RWPE2 (cell line): ENCODE measurements around the gene ETV6.

Experiments used
- ATAC-seq: fragments of 200-7000 bp; cut with Tn5 transposase; 3 replicates; pipeline ENCODE4 v1.9.1; 2021; ENCODE audit warnings: low read depth
- DNase-seq: peaks from one replicate; pipeline ENCODE4 v3.0.0-alpha.2; 2020; ENCODE audit warnings: low spot score
- H3K27ac ChIP-seq: fragments of 450-650 bp; 2 replicates; pipeline ENCODE4 v1.5.1; 2017; ENCODE audit warnings: mild to moderate bottlenecking; ENCODE audit not compliant: poor library complexity, severe bottlenecking
- H3K27me3 ChIP-seq: fragments of 250-450 bp; sonication (Bioruptor Pico); 2 replicates; pipeline ENCODE4 v1.5.1; 2021; ENCODE audit warnings: mild to moderate bottlenecking, moderate library complexity; ENCODE audit not compliant: insufficient read depth, poor library complexity, severe bottlenecking
- H3K36me3 ChIP-seq: fragments of 250-450 bp; sonication (Bioruptor Pico); 2 replicates; pipeline ENCODE4 v1.5.1; 2020; ENCODE audit warnings: low read depth, mild to moderate bottlenecking, moderate library complexity
- H3K4me1 ChIP-seq: fragments of 250-450 bp; sonication (Bioruptor Pico); 2 replicates; pipeline ENCODE4 v1.5.1; 2021; ENCODE audit warnings: mild to moderate bottlenecking, moderate library complexity; ENCODE audit not compliant: insufficient read depth, poor library complexity, severe bottlenecking
- H3K4me3 ChIP-seq: fragments of 250-450 bp; sonication (Bioruptor Pico); 2 replicates; pipeline ENCODE4 v1.5.1; 2021; ENCODE audit warnings: mild to moderate bottlenecking, moderate library complexity; ENCODE audit not compliant: severe bottlenecking
- H3K9me3 ChIP-seq: fragments of 250-450 bp; sonication (Bioruptor Pico); 2 replicates; pipeline ENCODE4 v1.5.1; 2021; ENCODE audit warnings: mild to moderate bottlenecking, moderate library complexity; ENCODE audit not compliant: severe bottlenecking
- TF ChIP-seq, protein P1 (sequence below): fragments of 450-650 bp; IDR thresholded peaks from one replicate; pipeline ENCODE4 v1.5.1; 2017; ENCODE audit warnings: mild to moderate bottlenecking, moderate library complexity; ENCODE audit not compliant: poor library complexity, severe bottlenecking

The ETV6 gene

GRCh38 chr12:11747969-11748368, 98.5 kb downstream of the ETV6 start:
- H3K4me1 ChIP-seq = peaks cover 39% of the 10 kb centered on the region
- H3K36me3 ChIP-seq = no peaks in the 10 kb centered on the region
- no peaks in the 10 kb centered on the region for H3K27me3 ChIP-seq
- DNase-seq = no peak
- H3K4me3 ChIP-seq = no peak overlapping the region
- H3K9me3 ChIP-seq = no peaks in the 10 kb centered on the region
- peak overlapping the region; percentile 92 for H3K27ac ChIP-seq
- ATAC-seq = no peak
- TF ChIP-seq, protein P1, sequence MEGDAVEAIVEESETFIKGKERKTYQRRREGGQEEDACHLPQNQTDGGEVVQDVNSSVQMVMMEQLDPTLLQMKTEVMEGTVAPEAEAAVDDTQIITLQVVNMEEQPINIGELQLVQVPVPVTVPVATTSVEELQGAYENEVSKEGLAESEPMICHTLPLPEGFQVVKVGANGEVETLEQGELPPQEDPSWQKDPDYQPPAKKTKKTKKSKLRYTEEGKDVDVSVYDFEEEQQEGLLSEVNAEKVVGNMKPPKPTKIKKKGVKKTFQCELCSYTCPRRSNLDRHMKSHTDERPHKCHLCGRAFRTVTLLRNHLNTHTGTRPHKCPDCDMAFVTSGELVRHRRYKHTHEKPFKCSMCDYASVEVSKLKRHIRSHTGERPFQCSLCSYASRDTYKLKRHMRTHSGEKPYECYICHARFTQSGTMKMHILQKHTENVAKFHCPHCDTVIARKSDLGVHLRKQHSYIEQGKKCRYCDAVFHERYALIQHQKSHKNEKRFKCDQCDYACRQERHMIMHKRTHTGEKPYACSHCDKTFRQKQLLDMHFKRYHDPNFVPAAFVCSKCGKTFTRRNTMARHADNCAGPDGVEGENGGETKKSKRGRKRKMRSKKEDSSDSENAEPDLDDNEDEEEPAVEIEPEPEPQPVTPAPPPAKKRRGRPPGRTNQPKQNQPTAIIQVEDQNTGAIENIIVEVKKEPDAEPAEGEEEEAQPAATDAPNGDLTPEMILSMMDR = no peak

GRCh38 chr12:11748903-11749302, 99.4 kb downstream of the ETV6 start:
- ATAC-seq (no peak), DNase-seq (no peak)
- Histone ChIP-seq H3K4me1 (peaks cover 31% of the 10 kb centered on the region), H3K4me3 (no peak overlapping the region), H3K27me3 (no peaks in the 10 kb centered on the region), H3K9me3 (no peaks in the 10 kb centered on the region), H3K27ac (no peak overlapping the region), H3K36me3 (no peaks in the 10 kb centered on the region)
- TF ChIP-seq, protein P1 = no peak

- no peak for DNase-seq
- ATAC-seq = no peak
Observed at GRCh38 chr12:11749943-11750690, 100.6 kb downstream of the ETV6 start.

DNA sequence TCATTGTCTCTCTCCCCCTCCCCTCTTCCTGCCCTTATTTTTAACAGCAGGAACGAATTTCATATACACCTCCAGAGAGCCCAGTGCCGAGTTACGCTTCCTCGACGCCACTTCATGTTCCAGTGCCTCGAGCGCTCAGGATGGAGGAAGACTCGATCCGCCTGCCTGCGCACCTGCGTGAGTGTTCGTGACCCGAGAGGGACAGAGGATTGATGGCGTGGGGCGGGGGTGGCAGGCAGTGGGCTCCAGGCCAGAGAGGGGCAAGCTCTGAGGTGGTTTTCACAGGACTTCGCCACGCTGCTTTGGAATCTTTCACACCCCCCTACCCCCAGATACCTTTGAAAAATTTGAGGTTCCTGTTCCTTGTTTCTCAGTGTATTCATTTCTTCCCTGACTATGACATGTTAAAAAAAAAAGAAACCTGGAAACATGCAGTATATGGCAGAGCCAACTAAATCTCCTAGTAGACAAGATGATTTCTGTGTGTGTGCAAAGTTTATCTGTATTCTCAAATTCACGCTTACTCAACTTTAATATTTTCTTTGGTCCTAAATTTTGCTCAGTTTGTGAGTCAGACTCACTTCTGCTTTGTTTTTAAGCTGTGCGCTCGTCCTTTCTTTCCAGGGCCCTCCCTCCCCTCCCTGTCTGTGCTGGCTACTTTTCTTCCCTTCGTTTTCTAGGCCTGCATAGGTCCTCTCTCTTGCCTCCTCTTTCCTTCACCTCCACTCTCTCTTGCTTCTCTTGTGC, 103.1 kb downstream of the ETV6 start:
- TF ChIP-seq, protein P1 = no peak
- H3K4me3 ChIP-seq = no peak overlapping the region
- no peaks in the 10 kb centered on the region for H3K27me3 ChIP-seq
- peaks cover 1% of the 10 kb centered on the region for H3K4me1 ChIP-seq
- no peak overlapping the region for H3K27ac ChIP-seq
- DNase-seq = no peak
- no peaks in the 10 kb centered on the region for H3K9me3 ChIP-seq
- ATAC-seq = no peak
- H3K36me3 ChIP-seq = no peaks in the 10 kb centered on the region

More at GRCh38 chr12:11749943-11750690, 100.6 kb downstream of the ETV6 start:
- H3K27ac ChIP-seq = no peak overlapping the region
- TF ChIP-seq, protein P1 = no peak
- no peak overlapping the region for H3K4me3 ChIP-seq
- H3K36me3 ChIP-seq = no peaks in the 10 kb centered on the region
- no peaks in the 10 kb centered on the region for H3K9me3 ChIP-seq
- H3K4me1 ChIP-seq = peaks cover 23% of the 10 kb centered on the region
- no peaks in the 10 kb centered on the region for H3K27me3 ChIP-seq

GRCh38 chr12:11753150-11753499, 103.7 kb downstream of the ETV6 start:
- no peak for DNase-seq
- TF ChIP-seq, protein P1 = no peak
- Histone ChIP-seq H3K9me3 (no peaks in the 10 kb centered on the region), H3K36me3 (no peaks in the 10 kb centered on the region), H3K27ac (no peak overlapping the region), H3K4me3 (no peak overlapping the region), H3K4me1 (no peaks in the 10 kb centered on the region), H3K27me3 (no peaks in the 10 kb centered on the region)
- ATAC-seq = no peak
